GM18502 (cell line): Measurements from ENCODE around the gene DGKG.
A peak's percentile ranks its signal among the peaks of the same experiment; 100 is the strongest.

ENCODE experiments used
- ATAC-seq: cut with Tn5 transposase; IDR thresholded peaks from one replicate; pipeline ENCODE4 v1.9.1; 2021; ENCODE audit warnings: mild to moderate bottlenecking; ENCODE audit not compliant: unreplicated experiment, poor library complexity

The DGKG gene

GRCh38 chr3:186248850-186249249, 113.2 kb downstream of the DGKG start:
- no peak for ATAC-seq

DNA sequence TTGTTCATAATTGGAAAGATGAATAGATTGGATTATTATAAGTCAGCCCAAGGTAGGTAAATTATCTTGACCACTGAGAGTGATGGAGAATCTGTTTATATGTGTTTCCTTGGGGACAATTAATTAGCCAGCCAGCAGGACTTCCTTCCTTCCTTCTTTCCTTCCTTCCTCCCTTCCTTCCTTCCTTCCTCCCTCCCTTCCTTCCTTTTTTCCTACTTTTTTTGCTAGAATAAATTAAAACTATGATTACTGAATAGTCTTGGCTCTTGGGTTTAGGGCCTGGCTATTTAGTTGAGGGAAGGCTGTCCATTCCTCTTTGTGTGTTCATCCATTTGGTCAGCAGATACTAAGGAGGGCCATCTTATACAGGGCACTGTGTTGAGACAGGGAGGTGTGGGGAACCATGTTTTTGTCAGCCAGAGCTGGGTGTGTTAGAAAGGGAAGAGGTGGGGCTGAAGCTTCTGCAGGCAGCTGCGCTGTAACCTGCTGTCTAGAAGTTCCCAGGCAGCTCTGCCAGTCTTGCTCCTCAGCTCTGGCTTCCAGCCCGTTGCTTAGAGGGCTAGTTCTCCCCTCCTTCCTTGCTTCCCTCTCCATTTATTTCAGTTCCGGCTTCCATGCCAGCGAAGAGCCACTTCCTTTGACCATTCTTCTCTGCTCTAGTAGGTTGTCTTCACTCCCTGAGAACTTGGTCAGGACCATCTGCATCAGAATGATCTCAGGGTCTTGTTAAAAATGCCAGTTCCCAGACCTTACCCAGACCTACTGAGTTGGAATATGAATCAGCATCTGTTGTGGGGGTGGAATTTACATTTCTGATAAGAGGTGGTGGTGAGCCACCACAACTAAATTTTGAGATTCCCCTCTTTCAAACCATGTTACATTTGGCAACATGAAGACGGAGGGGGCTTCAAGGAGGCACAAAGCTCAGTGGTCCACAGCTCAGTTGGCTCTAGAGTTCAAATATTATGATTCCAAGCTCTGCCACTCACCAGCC, 113.9 kb downstream of the DGKG start:
- ATAC-seq = no peak

GRCh38 chr3:186246941-186247340, 115.1 kb downstream of the DGKG start:
- no peak for ATAC-seq

GRCh38 chr3:186244016-186244415, 118.0 kb downstream of the DGKG start:
- no peak for ATAC-seq

- ATAC-seq = peak; percentile 90
Observed at GRCh38 chr3:186241910-186242821, 119.9 kb downstream of the DGKG start.

GRCh38 chr3:186239321-186239720, 122.7 kb downstream of the DGKG start:
- no peak for ATAC-seq

DNA sequence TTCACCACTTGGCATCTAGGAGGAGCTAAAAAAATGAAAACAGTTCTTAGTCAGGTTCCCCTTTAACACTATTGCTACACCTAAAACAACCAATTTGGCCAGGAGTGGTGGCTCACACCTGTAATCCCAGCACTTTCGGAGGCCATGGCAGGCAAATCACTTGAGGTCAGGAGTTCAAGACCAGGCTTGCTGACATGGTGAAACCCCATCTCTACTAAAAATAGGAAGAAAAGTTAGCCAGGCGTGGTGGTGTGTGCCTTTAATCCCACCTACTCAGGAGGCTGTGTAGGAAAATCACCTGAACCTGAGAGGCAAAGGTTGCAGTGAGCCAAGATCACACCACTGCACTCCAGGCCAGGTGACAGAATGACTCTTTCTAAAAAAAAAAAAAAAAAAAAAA, 124.1 kb downstream of the DGKG start:
- ATAC-seq = no peak

GRCh38 chr3:186236357-186237020, 125.5 kb downstream of the DGKG start:
- ATAC-seq = no peak

GRCh38 chr3:186235554-186235953, 126.5 kb downstream of the DGKG start:
- ATAC-seq = peak; percentile 90

GRCh38 chr3:186234152-186234551, 127.9 kb downstream of the DGKG start:
- no peak for ATAC-seq

GRCh38 chr3:186226482-186226881, 135.6 kb downstream of the DGKG start:
- ATAC-seq = no peak

DNA sequence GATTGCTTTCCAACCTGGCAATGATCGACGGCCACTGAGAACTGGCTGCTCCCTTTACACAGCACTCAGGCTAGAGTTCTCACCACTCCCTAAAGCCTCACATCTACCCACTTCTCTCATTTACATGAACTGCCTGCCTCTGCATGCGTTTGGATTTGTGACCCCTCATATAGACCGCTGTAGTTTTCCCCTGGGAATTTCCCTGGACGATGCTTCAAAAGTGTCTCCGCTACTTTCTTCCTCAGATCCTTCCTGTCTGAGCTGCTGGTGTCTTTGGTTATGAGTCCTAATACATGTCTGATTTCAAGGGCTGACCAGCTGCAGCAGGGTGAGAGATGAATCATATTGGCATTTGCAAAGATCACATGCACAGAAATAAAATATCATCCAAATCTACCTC, 136.4 kb downstream of the DGKG start:
- ATAC-seq = peak; percentile 64

- ATAC-seq = no peak
Observed at GRCh38 chr3:186224041-186224610, 137.9 kb downstream of the DGKG start.

DNA sequence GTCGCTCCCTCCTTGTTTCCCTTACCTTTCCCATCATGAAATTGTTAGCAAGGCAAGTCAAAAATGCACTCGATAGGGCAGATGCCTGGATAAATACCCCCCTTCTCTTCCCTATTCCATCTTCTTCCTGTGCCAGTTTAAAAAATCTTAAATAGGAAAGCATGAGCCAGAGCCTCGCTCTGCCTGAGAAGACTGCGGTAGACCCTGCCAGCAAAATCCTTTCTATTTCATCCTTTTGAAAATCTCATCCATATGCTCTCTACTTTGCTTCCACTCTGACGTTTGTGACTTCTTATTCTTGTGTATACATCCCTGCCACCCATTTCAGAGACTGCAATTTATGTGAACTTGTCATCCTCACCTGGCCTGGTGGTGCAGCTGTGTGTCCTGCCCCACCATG, 138.6 kb downstream of the DGKG start:
- no peak for ATAC-seq

GRCh38 chr3:186221760-186222378, 140.2 kb downstream of the DGKG start:
- ATAC-seq = no peak

- no peak for ATAC-seq
Observed at GRCh38 chr3:186220911-186221645, 141.0 kb downstream of the DGKG start.

DNA sequence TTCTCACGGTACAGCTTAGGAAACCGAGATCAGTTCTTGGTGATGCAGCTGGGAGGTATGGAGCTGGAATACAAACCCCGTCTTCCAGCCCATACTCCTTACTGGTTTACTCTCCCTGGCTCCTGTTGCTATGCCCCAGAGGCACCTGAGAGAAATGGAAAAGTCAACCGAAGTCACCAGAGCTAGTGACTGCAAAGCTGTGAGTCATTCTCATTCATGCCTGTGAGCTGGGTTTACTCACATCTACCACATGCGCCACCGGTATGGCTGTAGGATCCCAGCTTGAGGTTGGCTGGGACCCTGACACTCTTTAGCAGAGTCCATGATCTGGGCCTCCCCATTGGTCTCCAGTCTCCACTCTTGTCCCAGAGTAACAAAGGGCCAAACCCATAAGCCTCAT, 141.7 kb downstream of the DGKG start:
- ATAC-seq = no peak

- ATAC-seq = no peak
Observed at GRCh38 chr3:186219211-186219638, 142.8 kb downstream of the DGKG start.

DNA sequence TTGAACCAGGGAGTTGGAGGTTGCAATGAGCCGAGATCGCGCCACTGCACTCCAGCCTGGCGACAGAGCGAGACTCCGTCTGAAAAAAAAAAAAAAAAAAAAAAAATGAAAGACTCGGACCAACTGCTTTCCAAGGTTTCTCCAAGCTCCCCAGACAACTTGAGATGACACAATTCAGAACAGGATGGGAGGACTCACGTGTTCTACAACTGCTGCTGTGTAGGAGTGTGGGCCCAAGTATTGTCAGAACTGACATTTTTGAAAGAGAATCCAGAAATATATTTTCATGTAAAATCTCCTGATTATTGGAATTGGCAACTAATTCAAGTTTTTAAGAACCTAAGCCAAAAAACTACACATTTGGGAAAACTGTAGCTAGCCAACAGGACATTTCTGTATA, 143.6 kb downstream of the DGKG start:
- ATAC-seq = no peak
